IPS-18a (cell line): ENCODE results near the gene STPG2.

ENCODE experiments used
- H3K27ac ChIP-seq: one replicate; pipeline ENCODE4 v1.5.1; 2013; ENCODE audit warnings: low read length
- H3K27me3 ChIP-seq: one replicate; pipeline ENCODE4 v1.6.1; 2013; ENCODE audit warnings: mild to moderate bottlenecking, low read length; ENCODE audit not compliant: control insufficient read depth, insufficient read depth
- H3K36me3 ChIP-seq: one replicate; pipeline ENCODE4 v1.6.1; 2013; ENCODE audit warnings: low read depth, low read length; ENCODE audit not compliant: control insufficient read depth
- H3K4me1 ChIP-seq: one replicate; pipeline ENCODE4 v1.6.1; 2013; ENCODE audit warnings: low read depth, low read length; ENCODE audit not compliant: control insufficient read depth
- H3K4me3 ChIP-seq: one replicate; pipeline ENCODE4 v1.5.1; 2013; ENCODE audit warnings: low read length
- H3K9ac ChIP-seq: one replicate; pipeline ENCODE4 v1.6.1; 2013; ENCODE audit warnings: mild to moderate bottlenecking, low read length, moderate library complexity
- H3K9me3 ChIP-seq: one replicate; pipeline ENCODE4 v1.6.1; 2013; ENCODE audit warnings: low read depth, low read length; ENCODE audit not compliant: control insufficient read depth

The STPG2 gene

GRCh38 chr4:97774347-97774989, 368.8 kb downstream of the STPG2 start:
- Histone ChIP-seq H3K4me1 (peaks cover 4% of the 10 kb centered on the region), H3K27me3 (no peaks in the 10 kb centered on the region), H3K27ac (no peak overlapping the region), H3K4me3 (no peak overlapping the region), H3K36me3 (no peaks in the 10 kb centered on the region), H3K9me3 (no peaks in the 10 kb centered on the region), H3K9ac (no peak overlapping the region)

- H3K9me3 ChIP-seq: no peaks in the 10 kb centered on the region
- H3K9ac ChIP-seq: no peak overlapping the region
- no peak overlapping the region for H3K4me3 ChIP-seq
- no peak overlapping the region for H3K27ac ChIP-seq
- peaks cover 4% of the 10 kb centered on the region for H3K4me1 ChIP-seq
- H3K27me3 ChIP-seq: no peaks in the 10 kb centered on the region
- no peaks in the 10 kb centered on the region for H3K36me3 ChIP-seq
Measured at GRCh38 chr4:97770222-97770621, 373.1 kb downstream of the STPG2 start.

- Histone ChIP-seq H3K4me3 (no peak overlapping the region), H3K4me1 (no peaks in the 10 kb centered on the region), H3K27me3 (no peaks in the 10 kb centered on the region), H3K9ac (no peak overlapping the region), H3K36me3 (no peaks in the 10 kb centered on the region), H3K27ac (no peak overlapping the region), H3K9me3 (no peaks in the 10 kb centered on the region)
Measured at GRCh38 chr4:97762115-97762512, 381.2 kb downstream of the STPG2 start.

- H3K36me3 ChIP-seq: no peaks in the 10 kb centered on the region
- H3K4me1 ChIP-seq: no peaks in the 10 kb centered on the region
- H3K27ac ChIP-seq: no peak overlapping the region
- H3K27me3 ChIP-seq: no peaks in the 10 kb centered on the region
- H3K4me3 ChIP-seq: no peak overlapping the region
- H3K9ac ChIP-seq: no peak overlapping the region
- no peaks in the 10 kb centered on the region for H3K9me3 ChIP-seq
Measured at GRCh38 chr4:97761445-97762114, 381.7 kb downstream of the STPG2 start.

- Histone ChIP-seq H3K4me1 (no peaks in the 10 kb centered on the region), H3K27ac (no peak overlapping the region), H3K9ac (no peak overlapping the region), H3K27me3 (no peaks in the 10 kb centered on the region), H3K4me3 (no peak overlapping the region), H3K9me3 (no peaks in the 10 kb centered on the region), H3K36me3 (no peaks in the 10 kb centered on the region)
Measured at GRCh38 chr4:97759785-97760184, 383.5 kb downstream of the STPG2 start.

GRCh38 chr4:97752599-97752998, 390.7 kb downstream of the STPG2 start:
- Histone ChIP-seq H3K4me3 (no peak overlapping the region), H3K27me3 (no peaks in the 10 kb centered on the region), H3K4me1 (no peaks in the 10 kb centered on the region)

GRCh38 chr4:97747945-97748344, 395.3 kb downstream of the STPG2 start:
- Histone ChIP-seq H3K4me3 (no peak overlapping the region), H3K27ac (no peak overlapping the region), H3K36me3 (no peaks in the 10 kb centered on the region), H3K4me1 (no peaks in the 10 kb centered on the region), H3K9ac (no peak overlapping the region), H3K9me3 (no peaks in the 10 kb centered on the region), H3K27me3 (no peaks in the 10 kb centered on the region)

More at GRCh38 chr4:97752599-97752998, 390.7 kb downstream of the STPG2 start:
- Histone ChIP-seq H3K9me3 (no peaks in the 10 kb centered on the region), H3K36me3 (no peaks in the 10 kb centered on the region), H3K27ac (no peak overlapping the region), H3K9ac (no peak overlapping the region)

GRCh38 chr4:97720869-97721432, 422.3 kb downstream of the STPG2 start:
- Histone ChIP-seq H3K27me3 (no peaks in the 10 kb centered on the region), H3K27ac (no peak overlapping the region), H3K4me1 (no peaks in the 10 kb centered on the region), H3K4me3 (no peak overlapping the region), H3K36me3 (no peaks in the 10 kb centered on the region), H3K9me3 (no peaks in the 10 kb centered on the region), H3K9ac (no peak overlapping the region)

- no peaks in the 10 kb centered on the region for H3K27me3 ChIP-seq
- H3K9me3 ChIP-seq: no peaks in the 10 kb centered on the region
- no peak overlapping the region for H3K9ac ChIP-seq
- no peak overlapping the region for H3K27ac ChIP-seq
- no peak overlapping the region for H3K4me3 ChIP-seq
- H3K36me3 ChIP-seq: no peaks in the 10 kb centered on the region
- H3K4me1 ChIP-seq: no peaks in the 10 kb centered on the region
Measured at GRCh38 chr4:97691111-97691605, 452.1 kb downstream of the STPG2 start.

- Histone ChIP-seq H3K36me3 (no peaks in the 10 kb centered on the region), H3K4me3 (no peak overlapping the region), H3K27ac (no peak overlapping the region), H3K4me1 (no peaks in the 10 kb centered on the region), H3K9me3 (no peaks in the 10 kb centered on the region), H3K9ac (no peak overlapping the region), H3K27me3 (no peaks in the 10 kb centered on the region)
Measured at GRCh38 chr4:97670703-97671269, 472.5 kb downstream of the STPG2 start.

- no peaks in the 10 kb centered on the region for H3K4me1 ChIP-seq
- H3K4me3 ChIP-seq: no peak overlapping the region
- no peak overlapping the region for H3K27ac ChIP-seq
- H3K36me3 ChIP-seq: no peaks in the 10 kb centered on the region
- no peak overlapping the region for H3K9ac ChIP-seq
- H3K27me3 ChIP-seq: no peaks in the 10 kb centered on the region
- H3K9me3 ChIP-seq: no peaks in the 10 kb centered on the region
Measured at GRCh38 chr4:97665553-97665952, 477.7 kb downstream of the STPG2 start.
